Measurements from ENCODE around the gene UBE2E2.
A peak's percentile ranks its signal among the peaks of the same experiment; 100 is the strongest.

Gene UBE2E2

GRCh38 chr3:23440416-23441294 is 237.5 kb downstream of the UBE2E2 start:
- no peak for DNase-seq (ENCODE audit: low read depth, low spot score)

GRCh38 chr3:23442598-23443383 is 239.7 kb downstream of the UBE2E2 start:
- no peak for DNase-seq (ENCODE audit: low read depth, low spot score)

- DNase-seq (ENCODE audit: low read depth, low spot score), result no peak
Measured at GRCh38 chr3:23444386-23444785, 241.3 kb downstream of the UBE2E2 start.

GRCh38 chr3:23446301-23446700 is 243.2 kb downstream of the UBE2E2 start:
- no peak for DNase-seq (ENCODE audit: low read depth, low spot score)

GRCh38 chr3:23448998-23449537 is 245.9 kb downstream of the UBE2E2 start:
- DNase-seq (ENCODE audit: low read depth, low spot score), result no peak

GRCh38 chr3:23450051-23450450 is 246.9 kb downstream of the UBE2E2 start:
- no peak for DNase-seq (ENCODE audit: low read depth, low spot score)

GRCh38 chr3:23450806-23451205 is 247.7 kb downstream of the UBE2E2 start:
- DNase-seq (ENCODE audit: low read depth, low spot score), result no peak

GRCh38 chr3:23452408-23452807 is 249.3 kb downstream of the UBE2E2 start:
- DNase-seq (ENCODE audit: low read depth, low spot score), result no peak

GRCh38 chr3:23455084-23455483 is 252.0 kb downstream of the UBE2E2 start:
- peak; percentile 41 for DNase-seq (ENCODE audit: low read depth, low spot score)

- DNase-seq (ENCODE audit: low read depth, low spot score), result no peak
Measured at GRCh38 chr3:23455775-23456174, 252.6 kb downstream of the UBE2E2 start.

GRCh38 chr3:23457697-23458096 is 254.6 kb downstream of the UBE2E2 start:
- no peak for DNase-seq (ENCODE audit: low read depth, low spot score)

GRCh38 chr3:23459465-23459864 is 256.3 kb downstream of the UBE2E2 start:
- no peak for DNase-seq (ENCODE audit: low read depth, low spot score)

GRCh38 chr3:23459889-23460546 is 256.9 kb downstream of the UBE2E2 start:
- no peak for DNase-seq (ENCODE audit: low read depth, low spot score)

- DNase-seq (ENCODE audit: low read depth, low spot score), result no peak
Measured at GRCh38 chr3:23461069-23461468, 257.9 kb downstream of the UBE2E2 start.

- no peak for DNase-seq (ENCODE audit: low read depth, low spot score)
Measured at GRCh38 chr3:23463791-23464190, 260.7 kb downstream of the UBE2E2 start.

- no peak for DNase-seq (ENCODE audit: low read depth, low spot score)
Measured at GRCh38 chr3:23465569-23465968, 262.4 kb downstream of the UBE2E2 start.

GRCh38 chr3:23468203-23468602 is 265.1 kb downstream of the UBE2E2 start:
- DNase-seq (ENCODE audit: low read depth, low spot score), result no peak

- DNase-seq (ENCODE audit: low read depth, low spot score), result no peak
Measured at GRCh38 chr3:23474580-23475357, 271.6 kb downstream of the UBE2E2 start.

GRCh38 chr3:23475446-23475845 is 272.3 kb downstream of the UBE2E2 start:
- DNase-seq (ENCODE audit: low read depth, low spot score), result no peak

GRCh38 chr3:23479026-23479425 is 275.9 kb downstream of the UBE2E2 start:
- DNase-seq (ENCODE audit: low read depth, low spot score), result no peak

Data from brain pericyte (primary cell).